ENCODE results near the gene EDC3. TPM values are rescaled to one million over a fixed set of nuclear protein-coding genes. Genes with fewer than 3 reads are reported as not detected.

Gene EDC3
- polyA plus RNA-seq, 2 of the 4 experiments (the other 2 are of a cell fraction) = 23.2 to 24.1 TPM

- ATAC-seq (no peak), DNase-seq (ENCODE audit: low read depth in 1 of 2, low spot score in 1 of 2) (no peak), FAIRE-seq (no peak)
- Histone ChIP-seq H3K4me3 (no peak overlapping the region), H3K27ac (no peak overlapping the region), H3K4me1 (no peaks in the 10 kb centered on the region), H3K9me3 (no peaks in the 10 kb centered on the region), H3K4me2 (no peak overlapping the region)
- ChIA-PET POLR2A (no interaction called here), CTCF (interaction anchor here (0.8 to 23.2 kb wide), 4 partner anchors 8 to 150 kb away, joined by 3 to 701 read pairs (median 110); partner anchors contain the start of gene CLK3)
- no peak for TF ChIP-seq HOXB5 (CRISPR knock-in tag; IDR thresholded peaks at IDR 0.05)
- no peak for TF ChIP-seq SREBF2 (IDR thresholded peaks at IDR 0.05)
- no peak for TF ChIP-seq NR3C1 (IDR thresholded peaks at IDR 0.05)
- no peak for TF ChIP-seq POLR2AphosphoS2 (conservative IDR thresholded peaks at IDR 0.05; ENCODE audit: low read length)
- no peak for TF ChIP-seq NPAS2 (CRISPR knock-in tag; IDR thresholded peaks at IDR 0.05; ENCODE audit: borderline replicate concordance)
- TF ChIP-seq E2F6 (IDR thresholded peaks at IDR 0.05; ENCODE audit: borderline replicate concordance, low read depth) = no peak
- no peak for TF ChIP-seq CEBPB (IDR thresholded peaks at IDR 0.05)
- TF ChIP-seq FOSL2 (IDR thresholded peaks at IDR 0.05) = no peak
- TF ChIP-seq FOSL2 (CRISPR knock-in tag; IDR thresholded peaks at IDR 0.05) = no peak
- TF ChIP-seq FOXS1 (CRISPR knock-in tag; IDR thresholded peaks at IDR 0.05) = no peak
- TF ChIP-seq RARB (CRISPR knock-in tag; IDR thresholded peaks at IDR 0.05) = no peak
- TF ChIP-seq KDM1A (IDR thresholded peaks at IDR 0.05; ENCODE audit: low read depth) = no peak
- TF ChIP-seq HES2 (IDR thresholded peaks at IDR 0.05) = no peak
- TF ChIP-seq RAD21 (conservative IDR thresholded peaks at IDR 0.05 in 1 of 2, IDR thresholded peaks at IDR 0.05 in 1 of 2) = no peak
- 70% methylated on average over 5 of the region's 5 CpGs for WGBS (ENCODE audit: missing lambda C conversion rate)
Observed at GRCh38 chr15:74628949-74629348, 66.9 kb downstream of the EDC3 start.

- CTCF ChIA-PET = interaction anchor here (0.8 to 23.2 kb wide), 4 partner anchors 8 to 151 kb away, joined by 3 to 701 read pairs (median 110); partner anchors contain the start of gene CLK3
- Histone ChIP-seq H3K27ac (no peak overlapping the region), H3K4me3 (no peak overlapping the region), H3K9me3 (no peaks in the 10 kb centered on the region), H3K4me2 (no peak overlapping the region), H3K4me1 (no peaks in the 10 kb centered on the region)
- WGBS (ENCODE audit: missing lambda C conversion rate) = 73% methylated on average over 3 of the region's 3 CpGs
- POLR2A ChIA-PET = no interaction called here
- no peak for TF ChIP-seq HES2 (IDR thresholded peaks at IDR 0.05)
- no peak for TF ChIP-seq POLR2A (IDR thresholded peaks at IDR 0.05; ENCODE audit: low read length)
- no peak for TF ChIP-seq NR3C1 (IDR thresholded peaks at IDR 0.05)
- TF ChIP-seq CBX8 (IDR thresholded peaks at IDR 0.05) = no peak
- no peak for TF ChIP-seq USF2 (IDR thresholded peaks at IDR 0.05)
- FAIRE-seq (no peak), DNase-seq (ENCODE audit: low read depth in 1 of 2, low spot score in 1 of 2) (no peak), ATAC-seq (no peak)
Observed at GRCh38 chr15:74628199-74628598, 67.6 kb downstream of the EDC3 start.

- FAIRE-seq = no peak
- H3K27ac ChIP-seq = no peak overlapping the region
- no peak for DNase-seq (ENCODE audit: low read depth in 1 of 2, low spot score in 1 of 2)
- WGBS (ENCODE audit: missing lambda C conversion rate) = 100% methylated on average over 2 of the region's 5 CpGs
- no peak for ATAC-seq
- H3K4me1 ChIP-seq = no peaks in the 10 kb centered on the region
- H3K9me3 ChIP-seq = no peaks in the 10 kb centered on the region
- H3K4me2 ChIP-seq = no peak overlapping the region
- POLR2A ChIA-PET = no interaction called here
- no peak overlapping the region for H3K4me3 ChIP-seq
- CTCF ChIA-PET = interaction anchor here (12.7 to 23.2 kb wide), 2 partner anchors 7 to 138 kb away, joined by 218 to 701 read pairs; partner anchors contain the start of gene CLK3
- no peak for TF ChIP-seq NFE2L2 (conservative IDR thresholded peaks at IDR 0.05; ENCODE audit: low read length)
- no peak for TF ChIP-seq ATOH8 (CRISPR knock-in tag; IDR thresholded peaks at IDR 0.05; ENCODE audit: low read depth)
- no peak for TF ChIP-seq HEYL (CRISPR knock-in tag; IDR thresholded peaks at IDR 0.05)
- TF ChIP-seq ZFP36 (IDR thresholded peaks at IDR 0.05; ENCODE audit: borderline replicate concordance, partially characterized antibody) = no peak
- TF ChIP-seq MYC (IDR thresholded peaks at IDR 0.05; ENCODE audit: borderline replicate concordance, low read length) = no peak
- TF ChIP-seq CTCF (IDR thresholded peaks at IDR 0.05) = no peak
- TF ChIP-seq REST (IDR thresholded peaks at IDR 0.05) = no peak
- no peak for TF ChIP-seq CBX8 (IDR thresholded peaks at IDR 0.05)
- no peak for TF ChIP-seq FOXS1 (CRISPR knock-in tag; IDR thresholded peaks at IDR 0.05)
- no peak for TF ChIP-seq CHD2 (IDR thresholded peaks at IDR 0.05; ENCODE audit: low read length, partially characterized antibody)
- TF ChIP-seq USF2 (IDR thresholded peaks at IDR 0.05) = no peak
Observed at GRCh38 chr15:74627766-74628165, 68.1 kb downstream of the EDC3 start.

Measured in A549 (cell line).